Fibroblast of skin of abdomen (primary cell): ENCODE data around the gene BCAN. TPM values are rescaled to one million over a fixed set of nuclear protein-coding genes. Genes with fewer than 3 reads are reported as not detected.
A peak's percentile ranks its signal among the peaks of the same experiment; 100 is the strongest.
"Not testable (repeated sequence)": the region's sequence is repeated elsewhere in the genome, so short reads cannot be mapped to it uniquely, and the experiment has no call there.

ENCODE experiments used
- DNase-seq: peaks from one replicate; pipeline ENCODE4 v3.0.0-alpha.2; 2013
- polyA plus RNA-seq, 2 experiments: library from polyadenylated mRNA; unstranded; fragments of 120-200 nt; gene quantifications; one replicate each; pipeline ENCODE4 v1.2.1, GENCODE V29; 2013; ENCODE audit not compliant: insufficient read length in 2 of 2

Gene BCAN, protein sequence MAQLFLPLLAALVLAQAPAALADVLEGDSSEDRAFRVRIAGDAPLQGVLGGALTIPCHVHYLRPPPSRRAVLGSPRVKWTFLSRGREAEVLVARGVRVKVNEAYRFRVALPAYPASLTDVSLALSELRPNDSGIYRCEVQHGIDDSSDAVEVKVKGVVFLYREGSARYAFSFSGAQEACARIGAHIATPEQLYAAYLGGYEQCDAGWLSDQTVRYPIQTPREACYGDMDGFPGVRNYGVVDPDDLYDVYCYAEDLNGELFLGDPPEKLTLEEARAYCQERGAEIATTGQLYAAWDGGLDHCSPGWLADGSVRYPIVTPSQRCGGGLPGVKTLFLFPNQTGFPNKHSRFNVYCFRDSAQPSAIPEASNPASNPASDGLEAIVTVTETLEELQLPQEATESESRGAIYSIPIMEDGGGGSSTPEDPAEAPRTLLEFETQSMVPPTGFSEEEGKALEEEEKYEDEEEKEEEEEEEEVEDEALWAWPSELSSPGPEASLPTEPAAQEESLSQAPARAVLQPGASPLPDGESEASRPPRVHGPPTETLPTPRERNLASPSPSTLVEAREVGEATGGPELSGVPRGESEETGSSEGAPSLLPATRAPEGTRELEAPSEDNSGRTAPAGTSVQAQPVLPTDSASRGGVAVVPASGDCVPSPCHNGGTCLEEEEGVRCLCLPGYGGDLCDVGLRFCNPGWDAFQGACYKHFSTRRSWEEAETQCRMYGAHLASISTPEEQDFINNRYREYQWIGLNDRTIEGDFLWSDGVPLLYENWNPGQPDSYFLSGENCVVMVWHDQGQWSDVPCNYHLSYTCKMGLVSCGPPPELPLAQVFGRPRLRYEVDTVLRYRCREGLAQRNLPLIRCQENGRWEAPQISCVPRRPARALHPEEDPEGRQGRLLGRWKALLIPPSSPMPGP
- 0.05 TPM for polyA plus RNA-seq (2013, experiment 1 of 2; ENCODE audit: insufficient read length)
- polyA plus RNA-seq (2013, experiment 2 of 2; ENCODE audit: insufficient read length) = 0.10 TPM

DNA sequence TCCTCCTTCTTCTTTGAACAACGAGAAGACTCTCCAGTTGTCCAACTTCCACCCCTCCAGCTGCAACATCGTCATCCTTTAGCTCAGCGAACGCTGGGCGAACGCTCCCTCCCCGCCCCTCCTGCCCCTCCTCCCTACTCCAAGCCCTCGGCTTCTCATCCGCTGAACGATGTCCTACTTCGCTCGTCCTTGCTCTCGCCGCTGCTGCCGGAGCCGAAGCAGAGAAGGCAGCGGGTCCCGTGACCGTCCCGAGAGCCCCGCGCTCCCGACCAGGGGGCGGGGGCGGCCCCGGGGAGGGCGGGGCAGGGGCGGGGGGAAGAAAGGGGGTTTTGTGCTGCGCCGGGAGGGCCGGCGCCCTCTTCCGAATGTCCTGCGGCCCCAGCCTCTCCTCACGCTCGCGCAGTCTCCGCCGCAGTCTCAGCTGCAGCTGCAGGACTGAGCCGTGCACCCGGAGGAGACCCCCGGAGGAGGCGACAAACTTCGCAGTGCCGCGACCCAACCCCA is at the start of gene BCAN:
Gene BCAN (plus strand): TSS at position 357 of the 504 bp plus-strand sequence. CDS start 3,938 bp downstream, outside the sequence.
- no peak for DNase-seq

DNA sequence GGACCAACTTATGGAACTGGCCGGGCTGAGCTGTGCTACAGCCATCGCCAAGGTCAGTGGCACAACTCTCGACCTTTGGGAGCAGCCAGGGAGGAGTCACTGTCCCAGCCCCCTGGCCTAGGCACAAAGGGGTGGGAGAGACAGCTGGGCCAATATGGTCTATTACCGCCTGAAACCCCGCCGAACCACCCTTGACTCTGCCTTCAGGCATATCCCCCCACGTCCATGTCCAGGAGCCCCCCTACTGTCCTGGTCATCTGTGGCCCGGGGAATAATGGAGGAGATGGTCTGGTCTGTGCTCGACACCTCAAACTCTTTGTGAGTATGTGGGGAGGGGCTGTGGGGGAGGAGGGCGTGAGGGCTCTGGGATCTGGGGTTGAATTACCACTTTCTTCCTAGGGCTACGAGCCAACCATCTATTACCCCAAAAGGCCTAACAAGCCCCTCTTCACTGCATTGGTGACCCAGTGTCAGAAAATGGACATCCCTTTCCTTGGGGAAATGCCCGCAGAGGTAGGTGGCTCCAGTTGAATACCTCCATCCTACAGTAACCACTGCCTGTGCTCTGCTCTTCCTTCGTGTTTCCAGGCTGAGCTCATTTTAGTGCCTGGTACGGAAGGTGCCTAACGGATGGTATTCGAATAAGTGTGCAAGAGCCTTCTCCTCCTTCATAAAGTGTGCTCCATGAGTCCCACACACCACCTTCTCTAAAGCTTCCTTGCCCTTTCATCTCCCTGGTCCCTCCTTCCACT is 49.6 kb upstream of the BCAN start:
- DNase-seq = no peak

DNA sequence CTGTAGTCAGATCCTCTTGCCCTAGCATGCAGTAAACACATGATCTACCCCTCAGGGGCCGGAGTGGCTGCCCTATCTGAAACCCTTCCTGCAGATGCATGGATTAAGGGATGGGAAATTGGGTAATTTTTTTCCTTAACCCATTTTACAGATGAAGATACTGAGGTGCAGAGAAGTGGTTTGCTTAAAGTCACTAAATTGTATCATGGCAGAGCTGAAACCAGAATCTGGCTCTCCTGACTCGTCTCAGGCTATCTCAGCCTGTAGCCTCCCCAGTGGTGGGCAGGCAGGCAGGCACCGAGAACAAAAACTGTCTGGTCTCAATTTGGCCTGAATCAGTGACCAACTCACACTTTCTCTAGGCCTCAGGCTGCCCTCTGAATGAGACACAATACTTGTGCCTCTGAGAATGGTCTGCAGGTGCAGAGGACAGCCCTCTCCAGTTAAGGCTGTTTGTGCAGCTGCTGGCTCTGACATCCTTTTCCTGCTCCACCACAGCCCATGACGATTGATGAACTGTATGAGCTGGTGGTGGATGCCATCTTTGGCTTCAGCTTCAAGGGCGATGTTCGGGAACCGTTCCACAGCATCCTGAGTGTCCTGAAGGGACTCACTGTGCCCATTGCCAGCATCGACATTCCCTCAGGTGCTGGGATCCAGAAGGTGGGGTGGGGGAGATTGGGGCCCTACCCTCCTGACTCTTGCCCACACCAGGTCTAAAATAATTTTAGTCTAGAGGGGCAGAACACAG is 48.8 kb upstream of the BCAN start:
- no peak for DNase-seq

DNA sequence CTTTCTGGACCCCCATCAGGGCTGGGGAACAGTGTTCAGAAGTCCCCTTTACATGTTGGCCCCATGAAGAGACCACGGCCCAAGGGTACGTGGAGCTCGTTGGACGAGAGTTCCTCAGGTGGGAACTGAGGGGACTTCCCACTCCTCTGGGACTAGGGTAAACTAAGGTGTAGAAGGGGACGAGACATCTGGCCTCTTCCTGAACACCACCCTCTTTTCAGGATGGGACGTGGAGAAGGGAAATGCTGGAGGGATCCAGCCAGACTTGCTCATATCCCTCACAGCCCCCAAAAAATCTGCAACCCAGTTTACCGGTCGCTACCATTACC is 48.3 kb upstream of the BCAN start:
- no peak for DNase-seq

DNA sequence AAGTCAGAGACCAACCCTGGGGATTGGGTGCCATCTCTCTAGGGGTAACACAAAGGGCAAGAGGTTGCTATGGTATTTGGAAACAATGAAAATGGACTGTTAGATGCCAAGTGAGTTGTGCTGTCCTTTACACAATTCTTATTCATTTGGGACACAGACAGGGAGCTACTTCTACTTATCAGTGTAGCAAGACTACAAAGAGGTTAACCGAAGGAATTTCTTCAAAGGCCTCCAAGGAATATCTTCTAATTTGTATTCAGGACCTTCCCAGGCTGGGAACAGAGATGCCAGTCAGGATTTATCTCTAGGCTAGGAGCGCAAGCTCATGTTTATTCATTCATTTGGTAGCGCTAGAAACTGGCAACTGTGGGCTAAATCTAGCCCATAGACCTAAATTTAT is 47.7 kb upstream of the BCAN start:
- no peak for DNase-seq

DNA sequence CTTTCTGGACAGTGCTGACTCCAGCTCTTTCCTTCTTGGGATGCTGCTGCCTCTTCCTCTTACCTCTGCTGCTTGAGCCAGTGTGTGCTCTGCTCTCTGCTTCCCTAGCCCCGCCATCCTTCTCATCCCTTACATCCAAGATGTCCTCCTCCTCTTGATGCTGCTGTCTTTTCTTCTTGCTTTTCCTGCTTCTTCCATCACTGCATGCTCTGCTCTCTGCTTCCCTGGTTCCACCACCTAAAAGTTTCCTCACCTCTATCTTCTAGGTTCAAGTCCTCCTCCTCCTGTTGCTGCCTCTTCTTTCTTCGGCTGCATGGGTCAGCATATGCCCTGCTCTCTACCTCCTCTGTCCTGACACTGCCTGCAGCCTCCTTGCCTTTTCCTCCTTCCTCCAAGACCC is 46.9 kb upstream of the BCAN start:
- DNase-seq = no peak

DNA sequence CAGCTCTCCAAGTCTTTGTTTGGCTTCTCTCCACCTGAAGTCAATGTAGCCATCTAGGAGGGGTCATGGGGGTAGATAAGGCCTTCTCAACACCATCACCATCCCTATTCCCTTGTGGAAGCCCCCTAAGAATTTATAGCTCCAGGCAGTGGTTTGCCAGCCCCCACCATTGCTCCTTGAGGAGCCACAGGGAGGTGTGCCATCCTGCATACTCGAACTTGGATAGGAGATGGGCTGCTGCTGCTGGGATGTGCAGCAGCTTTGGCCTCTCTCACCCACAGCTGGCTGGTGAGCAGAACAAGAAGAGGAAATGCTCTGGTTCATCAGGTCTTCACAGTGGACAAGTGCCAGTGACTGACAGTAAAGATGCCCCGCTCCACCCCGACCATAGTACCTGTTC is 45.5 kb upstream of the BCAN start:
- no peak for DNase-seq

DNA sequence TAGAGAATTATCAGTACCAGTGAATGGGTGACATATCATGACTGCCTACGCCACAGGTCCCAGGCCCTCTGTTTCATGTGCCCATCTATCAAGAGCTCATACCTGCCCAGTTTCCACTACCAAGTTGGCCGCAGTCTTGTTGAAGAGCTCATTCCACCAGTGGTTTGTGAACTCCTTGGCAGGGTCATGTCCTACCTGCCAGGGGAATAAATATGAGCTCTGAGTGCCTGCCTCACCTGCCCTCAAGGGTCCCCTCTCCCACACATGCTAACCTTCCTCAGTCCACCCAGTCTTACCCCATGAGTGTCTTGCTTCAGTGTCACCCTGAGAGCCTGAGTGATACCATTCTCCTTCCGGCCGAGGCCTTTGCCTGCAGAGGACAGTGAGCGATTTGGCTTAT is 43.8 kb upstream of the BCAN start:
- DNase-seq = no peak

DNA sequence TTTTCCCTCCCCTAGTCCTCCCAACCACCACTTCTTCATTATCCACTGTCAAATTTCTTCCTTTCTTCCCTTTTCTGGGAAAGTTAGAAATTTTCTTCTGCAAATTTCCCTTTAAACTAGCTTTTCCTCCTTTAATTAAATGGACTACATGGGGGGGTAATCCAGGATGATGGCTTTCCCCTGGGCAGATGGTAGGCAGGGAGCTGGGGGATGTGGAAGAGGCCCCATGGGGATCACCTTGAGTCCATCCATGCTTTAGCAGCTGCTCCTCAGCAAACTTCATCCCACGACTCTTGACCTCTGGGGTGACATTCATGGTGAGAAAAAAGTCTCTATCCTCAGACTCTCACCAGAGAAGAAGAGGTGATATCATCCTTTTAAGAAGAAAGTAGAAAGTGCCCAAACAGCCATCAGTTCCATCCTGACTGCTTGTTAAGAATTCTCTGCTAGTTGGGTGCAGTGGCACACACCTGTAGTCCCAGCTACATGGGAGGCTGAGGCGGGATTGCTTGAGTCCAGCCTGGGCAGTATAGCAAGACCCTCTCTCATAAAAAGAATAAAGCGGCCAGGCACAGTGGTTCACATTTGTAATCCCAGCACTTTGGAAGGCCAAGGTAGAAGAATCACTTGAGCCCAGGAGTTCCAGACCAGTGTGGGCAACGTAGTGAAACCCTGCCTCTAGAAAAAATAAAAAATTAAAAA is 43.0 kb upstream of the BCAN start:
- no peak for DNase-seq

DNA sequence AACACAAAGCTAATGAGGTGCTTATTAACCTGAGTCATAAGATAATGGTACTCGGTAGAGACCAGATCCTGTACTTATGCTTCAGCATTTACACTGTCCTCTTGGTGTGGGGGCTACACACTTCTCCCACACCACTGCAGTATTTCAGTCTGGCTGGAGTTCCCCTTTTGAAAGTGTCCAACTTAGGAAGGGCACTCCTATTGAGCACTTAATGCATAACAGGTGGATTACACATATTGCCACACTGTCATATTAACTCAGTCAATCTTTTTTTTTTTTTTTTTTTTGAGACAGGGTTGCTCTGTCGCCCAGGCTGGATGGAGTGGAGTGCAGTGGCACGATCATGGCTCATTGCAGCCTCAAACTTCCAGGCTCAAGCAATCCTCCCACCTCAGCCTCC is 42.1 kb upstream of the BCAN start:
- no peak for DNase-seq

DNA sequence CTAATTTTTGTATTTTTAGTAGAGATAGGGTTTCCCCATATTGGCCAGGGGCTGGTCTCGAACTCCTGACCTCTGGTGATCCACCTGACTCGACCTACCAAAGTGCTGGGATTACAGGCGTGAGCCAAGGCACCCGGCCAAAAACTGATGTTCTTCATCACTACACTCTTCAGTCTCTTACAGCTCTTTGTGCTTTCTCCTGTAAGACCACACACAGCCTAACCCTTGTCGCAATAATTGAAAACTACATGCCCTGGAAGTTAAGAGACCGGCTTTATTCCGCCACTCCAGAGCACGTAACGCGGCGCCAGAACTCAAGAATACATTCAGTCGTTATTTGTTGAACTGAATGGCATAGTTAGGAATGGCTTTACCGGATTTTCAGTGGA is 41.2 kb upstream of the BCAN start:
- DNase-seq = no peak

DNA sequence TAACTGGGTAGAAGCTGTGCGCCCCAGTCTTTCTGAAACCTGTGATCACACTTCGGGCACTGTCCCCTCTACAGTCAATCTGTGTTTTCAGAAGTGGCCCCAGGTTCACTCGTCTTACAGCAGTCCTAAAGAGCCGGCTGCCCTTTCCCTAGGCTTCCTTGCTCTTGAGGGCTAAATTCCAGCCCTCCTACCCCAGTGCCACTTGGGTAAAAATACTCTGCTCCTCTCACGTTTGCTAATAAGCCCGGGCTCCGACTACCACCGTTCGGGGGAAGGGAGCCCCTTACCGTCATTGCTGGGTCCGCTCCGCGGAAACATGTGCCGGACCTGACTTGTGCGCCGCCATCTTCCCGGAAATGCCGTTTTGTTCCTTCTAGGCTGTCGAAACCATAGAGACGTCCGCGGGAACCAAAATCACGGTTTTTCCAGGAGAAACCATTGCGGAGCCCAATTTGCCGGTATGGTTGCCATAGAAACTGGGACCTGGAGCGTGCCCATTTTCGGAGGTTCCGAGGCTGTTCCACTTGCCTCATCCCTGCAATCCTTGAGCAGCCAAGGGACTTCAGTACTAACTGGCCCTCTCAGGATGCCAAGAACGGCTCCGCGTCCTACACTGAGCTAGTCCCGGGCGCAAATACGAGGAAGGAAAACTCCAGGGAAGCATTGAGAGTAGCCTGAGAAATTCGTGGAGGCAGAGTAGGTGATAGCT is 40.6 kb upstream of the BCAN start, which contains the start of gene GPATCH4:
Gene GPATCH4 (minus strand): TSS at position 358 of the 709 bp plus-strand sequence.
- DNase-seq = peak; percentile 93

DNA sequence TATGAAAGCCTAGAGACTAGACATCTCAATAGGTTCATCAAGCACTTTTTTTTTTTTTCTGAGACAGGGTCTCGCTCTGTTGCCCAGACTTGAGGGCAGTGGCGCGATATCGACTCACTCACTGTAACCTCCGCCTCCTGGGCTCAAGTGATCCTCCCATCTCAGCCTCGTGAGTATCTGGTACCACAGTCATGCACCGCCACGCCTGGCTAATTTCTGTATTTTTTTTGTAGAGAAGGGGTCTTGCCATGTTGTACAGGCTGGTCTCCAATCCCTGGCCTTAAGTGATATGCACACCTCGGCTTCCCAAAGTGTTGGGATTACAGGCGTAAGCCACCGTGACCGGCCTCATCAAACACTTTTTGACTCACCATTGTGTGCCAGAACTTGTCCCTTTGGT is 40.0 kb upstream of the BCAN start:
- no peak for DNase-seq

DNA sequence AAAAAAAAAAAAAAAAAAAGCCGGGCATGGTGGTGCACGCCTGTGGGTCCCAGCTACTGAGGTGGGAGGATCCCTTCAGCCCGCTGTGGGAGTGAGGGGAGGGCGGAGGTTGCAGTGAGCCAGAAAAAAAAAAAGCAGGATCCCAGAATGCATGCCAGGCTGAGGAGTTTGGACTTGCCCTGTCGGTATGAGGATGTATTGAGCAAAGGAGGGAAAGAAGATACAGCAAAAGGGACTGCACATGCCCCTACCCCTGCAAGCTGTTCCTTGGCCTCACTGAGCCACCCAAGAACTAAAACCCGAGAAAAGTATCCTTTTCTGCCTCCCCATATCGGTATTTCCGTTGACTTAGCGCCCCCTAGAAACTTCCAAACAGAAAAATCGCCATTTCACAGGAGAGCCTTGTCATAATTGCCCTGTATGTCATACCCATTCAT is 39.3 kb upstream of the BCAN start:
- DNase-seq = no peak

DNA sequence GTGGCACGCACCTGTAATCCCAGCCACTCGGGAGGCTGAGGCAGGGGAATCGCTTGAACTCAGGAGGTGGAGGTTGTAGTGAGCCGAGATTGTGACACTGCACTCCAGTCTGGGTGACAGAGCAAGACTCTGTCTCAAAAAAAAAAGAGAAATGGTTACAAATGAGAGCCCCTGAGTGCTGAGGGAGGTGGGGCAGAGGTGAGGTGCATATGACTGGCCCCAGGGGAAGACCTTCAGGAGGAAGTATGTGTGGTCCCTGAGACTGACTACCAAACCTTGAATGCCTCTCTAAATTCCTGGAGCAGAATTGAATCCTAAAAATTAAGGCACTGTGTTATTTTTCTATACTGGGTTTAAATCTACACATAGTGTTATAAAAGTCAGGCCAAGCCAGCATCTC is 34.6 kb upstream of the BCAN start:
- DNase-seq = not testable (repeated sequence)

DNA sequence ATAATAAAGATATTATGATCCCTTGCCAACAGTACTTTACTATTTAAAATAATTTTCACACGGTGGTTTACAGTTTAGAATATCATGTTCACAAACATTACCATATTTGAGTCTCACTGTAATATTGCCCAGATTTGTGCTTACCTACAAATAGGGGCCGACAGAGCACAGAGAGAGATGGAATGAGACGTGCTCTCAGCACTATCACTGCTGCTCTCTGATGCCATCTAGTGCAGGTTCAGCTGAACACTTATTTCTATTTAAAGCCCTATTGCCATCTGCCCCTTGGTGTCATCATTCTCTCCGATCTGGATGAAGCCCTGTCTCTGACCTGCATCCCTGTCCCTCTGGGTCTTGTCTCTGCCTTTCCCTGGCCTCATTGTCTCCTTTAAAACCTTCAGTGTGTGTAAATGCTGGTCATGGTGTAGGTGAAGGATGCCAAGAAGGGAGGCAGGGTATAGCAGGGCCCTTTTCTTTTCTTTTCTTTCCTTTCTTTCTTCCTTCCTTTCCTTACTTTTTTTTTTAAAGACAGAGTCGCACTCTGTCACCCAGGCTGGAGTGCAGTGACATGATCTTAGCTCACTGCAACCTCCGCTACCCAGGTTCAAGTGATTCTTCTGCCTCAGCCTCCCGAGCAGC is 33.8 kb upstream of the BCAN start:
- DNase-seq = peak; percentile 63

DNA sequence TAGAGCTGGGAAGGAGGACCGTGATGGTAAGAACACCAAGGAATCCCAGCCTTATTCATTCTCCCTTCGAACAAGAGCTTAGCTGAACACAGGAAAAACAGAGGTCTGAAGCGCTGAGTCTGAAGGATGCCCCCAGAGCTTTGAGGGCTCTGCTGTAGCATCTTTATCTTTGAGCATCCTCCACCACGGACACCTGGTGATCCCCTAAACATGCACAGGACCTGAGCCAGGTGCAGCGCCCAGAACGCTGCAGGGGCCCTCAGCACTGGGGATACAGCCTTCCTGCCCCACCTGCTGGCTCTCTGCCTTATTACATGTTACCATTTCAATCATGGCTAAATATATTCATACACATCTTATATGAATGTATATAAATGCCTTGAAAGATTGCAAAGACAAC is 32.9 kb upstream of the BCAN start:
- DNase-seq = no peak

DNA sequence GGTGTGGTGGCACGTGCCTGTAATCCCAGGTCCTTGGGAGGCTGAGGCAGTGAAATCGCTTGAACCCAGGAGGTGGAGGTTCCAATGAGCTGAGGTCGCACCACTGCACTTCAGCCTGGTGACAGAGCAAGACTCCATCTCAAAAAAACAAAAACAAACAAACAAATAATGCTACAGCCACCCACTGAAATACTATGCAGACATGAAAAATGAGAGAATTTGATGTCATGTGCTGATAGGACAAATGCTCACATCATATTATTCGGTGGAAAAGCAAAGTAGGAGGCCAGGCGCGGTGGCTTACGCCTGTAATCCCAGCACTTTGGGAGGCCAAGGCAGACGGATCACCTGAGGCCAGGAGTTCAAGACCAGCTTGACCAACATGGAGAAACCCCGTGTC is 31.8 kb upstream of the BCAN start:
- DNase-seq = not testable (repeated sequence)

DNA sequence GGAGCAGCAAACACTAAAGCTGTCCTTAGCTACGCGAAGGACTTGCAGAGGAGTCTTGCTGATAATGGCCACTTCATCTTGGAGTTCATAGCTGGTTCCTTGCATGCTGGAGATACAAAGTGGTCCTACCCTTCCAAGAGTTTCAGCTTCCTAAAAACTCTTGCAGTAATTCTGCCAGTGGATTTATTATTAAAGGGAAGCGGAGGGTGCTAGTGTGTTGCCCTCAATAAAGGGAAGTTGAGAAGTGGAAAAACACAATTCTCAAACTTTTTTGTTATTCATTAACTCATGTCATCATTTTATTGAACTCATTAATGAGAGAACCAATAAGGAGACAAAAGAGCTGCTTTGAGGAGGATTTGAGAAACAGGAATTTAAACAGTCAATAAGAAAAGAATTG is 29.3 kb upstream of the BCAN start:
- DNase-seq = no peak

DNA sequence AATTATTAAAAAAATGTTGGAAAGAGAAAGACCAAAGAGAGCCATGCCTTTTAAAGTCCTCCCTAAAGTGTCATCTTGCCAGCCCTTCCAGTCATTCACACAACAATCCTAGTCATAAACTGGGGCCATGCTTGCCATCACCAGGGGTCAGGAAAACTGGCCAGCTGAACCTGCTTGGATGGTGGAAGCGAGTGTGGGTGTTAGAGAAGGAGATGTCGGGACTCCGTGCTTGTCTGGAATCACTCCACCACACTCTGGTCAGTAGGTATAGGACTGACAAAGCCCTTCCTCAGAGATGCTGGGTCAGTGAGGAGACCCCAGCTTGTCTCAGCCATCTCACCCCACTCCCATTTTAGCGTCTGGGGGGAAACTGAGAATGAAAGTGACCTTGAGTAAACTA is 26.0 kb upstream of the BCAN start:
- no peak for DNase-seq
